Naive thymus-derived CD8-positive, alpha-beta T cell (primary cell): Measurements from ENCODE around the gene BAHCC1. TPM values are rescaled to one million over a fixed set of nuclear protein-coding genes. Genes with fewer than 3 reads are reported as not detected.

Source experiments
- ATAC-seq, 2 donors: fragments of 150-1000 bp; cut with Tn5 transposase in 1 of 2; sonication (Bioruptor Pico), chemical (Tn5 transposase) in 1 of 2; 1 replicate in 1 of 2; 2 replicates in 1 of 2; pipeline ENCODE4 v1.10.0; 2021; ENCODE audit warnings: mild to moderate bottlenecking in 2 of 2, moderate library complexity in 2 of 2
- POLR2A ChIA-PET: fragments of 350-600 bp; sonication (Branson Sonifier 250); formaldehyde crosslinking; loops from one replicate; lab custom pipeline; 2021; ENCODE audit warnings: antibody characterized with exemption; lab: Charles Lee
- DNase-seq, 10 donors: peaks; one replicate each; pipeline versions ENCODE4 v3.0.0 to v3.0.0-alpha.2; 2020 to 2022
- H3K27ac Mint-ChIP-seq, 10 donors: one replicate each; pipeline ENCODE4 v1.8.0; 2020 to 2022; ENCODE audit warnings: mild to moderate bottlenecking in 10 of 10, mixed read lengths in 10 of 10, moderate library complexity in 4 of 10, inconsistent platforms in 1 of 10
- H3K27me3 Mint-ChIP-seq, 5 donors: one replicate each; pipeline ENCODE4 v1.8.0; 2021 to 2022; ENCODE audit warnings: mixed read lengths in 5 of 5
- H3K36me3 Mint-ChIP-seq, 3 donors: one replicate each; pipeline ENCODE4 v1.8.0; 2020 to 2022; ENCODE audit warnings: mixed read lengths in 3 of 3, mild to moderate bottlenecking in 2 of 3, inconsistent platforms in 1 of 3
- H3K4me1 Mint-ChIP-seq, 4 donors: one replicate each; pipeline ENCODE4 v1.8.0; 2021 to 2022; ENCODE audit warnings: mixed read lengths in 4 of 4
- H3K4me3 Mint-ChIP-seq, 10 donors: one replicate each; pipeline ENCODE4 v1.8.0; 2020 to 2022; ENCODE audit warnings: mild to moderate bottlenecking in 10 of 10, mixed read lengths in 10 of 10, moderate library complexity in 6 of 10, inconsistent platforms in 1 of 10
- H3K9me3 Mint-ChIP-seq, 9 donors: one replicate each; pipeline ENCODE4 v1.8.0; 2020 to 2022; ENCODE audit warnings: mixed read lengths in 9 of 9, mild to moderate bottlenecking in 3 of 9, inconsistent platforms in 1 of 9, moderate library complexity in 1 of 9
- polyA plus RNA-seq, 3 donors: library from polyadenylated mRNA; unstranded; fragments of 300-500 nt; fragmentation: Illumina TruSeq; gene quantifications; one replicate each; pipeline ENCODE4 v1.2.3, GENCODE V29; 2021
- total RNA-seq, 8 experiments: library from RNA in 2 of 8; stranded (reverse) in 2 of 8; gene quantifications; one replicate each; pipeline ENCODE4 v1.2.3 and lab custom pipeline; 2021 to 2026

Gene BAHCC1
- total and polyA plus RNA-seq, 5 experiments from 2014 or later, result not detected

- Mint-ChIP-seq H3K4me1 (peaks cover 6 to 31% (median 18%) of the 10 kb centered on the region in 4 donors), H3K9me3 (peaks cover 0 to 2% (median 0%) of the 10 kb centered on the region in 9 donors), H3K36me3 (peaks cover 0 to 1% (median 0%) of the 10 kb centered on the region in 3 donors), H3K27ac (no peak overlapping the region), H3K27me3 (peaks cover 0 to 7% (median 0%) of the 10 kb centered on the region in 5 donors), H3K4me3 (peak overlapping the region in 1 of 10 donors; percentile 14)
- DNase-seq (no peak), ATAC-seq (no peak)
- POLR2A ChIA-PET, result no interaction called here
Observed at GRCh38 chr17:81415681-81416080, 20.4 kb downstream of the BAHCC1 start.

- POLR2A ChIA-PET, result no interaction called here
- no peak for ATAC-seq
- Mint-ChIP-seq H3K4me1 (peaks cover 4 to 24% (median 15%) of the 10 kb centered on the region in 4 donors), H3K36me3 (no peaks in the 10 kb centered on the region), H3K27me3 (peaks cover 0 to 7% (median 0%) of the 10 kb centered on the region in 5 donors), H3K27ac (peak overlapping the region in 1 of 10 donors; percentile 78), H3K4me3 (no peak overlapping the region), H3K9me3 (peaks cover 0 to 2% (median 0%) of the 10 kb centered on the region in 9 donors)
- no peak for DNase-seq
Observed at GRCh38 chr17:81416612-81417011, 21.4 kb downstream of the BAHCC1 start.

GRCh38 chr17:81417049-81417878, 22.0 kb downstream of the BAHCC1 start:
- no peaks in the 10 kb centered on the region for H3K36me3 Mint-ChIP-seq
- POLR2A ChIA-PET, result no interaction called here
- DNase-seq (no peak), ATAC-seq (no peak)
- peaks cover 0 to 7% (median 0%) of the 10 kb centered on the region in 5 donors for H3K27me3 Mint-ChIP-seq
- H3K4me3 Mint-ChIP-seq, result no peak overlapping the region
- no peak overlapping the region for H3K27ac Mint-ChIP-seq
- peaks cover 4 to 20% (median 11%) of the 10 kb centered on the region in 4 donors for H3K4me1 Mint-ChIP-seq
- peaks cover 0 to 2% (median 0%) of the 10 kb centered on the region in 9 donors for H3K9me3 Mint-ChIP-seq

DNA sequence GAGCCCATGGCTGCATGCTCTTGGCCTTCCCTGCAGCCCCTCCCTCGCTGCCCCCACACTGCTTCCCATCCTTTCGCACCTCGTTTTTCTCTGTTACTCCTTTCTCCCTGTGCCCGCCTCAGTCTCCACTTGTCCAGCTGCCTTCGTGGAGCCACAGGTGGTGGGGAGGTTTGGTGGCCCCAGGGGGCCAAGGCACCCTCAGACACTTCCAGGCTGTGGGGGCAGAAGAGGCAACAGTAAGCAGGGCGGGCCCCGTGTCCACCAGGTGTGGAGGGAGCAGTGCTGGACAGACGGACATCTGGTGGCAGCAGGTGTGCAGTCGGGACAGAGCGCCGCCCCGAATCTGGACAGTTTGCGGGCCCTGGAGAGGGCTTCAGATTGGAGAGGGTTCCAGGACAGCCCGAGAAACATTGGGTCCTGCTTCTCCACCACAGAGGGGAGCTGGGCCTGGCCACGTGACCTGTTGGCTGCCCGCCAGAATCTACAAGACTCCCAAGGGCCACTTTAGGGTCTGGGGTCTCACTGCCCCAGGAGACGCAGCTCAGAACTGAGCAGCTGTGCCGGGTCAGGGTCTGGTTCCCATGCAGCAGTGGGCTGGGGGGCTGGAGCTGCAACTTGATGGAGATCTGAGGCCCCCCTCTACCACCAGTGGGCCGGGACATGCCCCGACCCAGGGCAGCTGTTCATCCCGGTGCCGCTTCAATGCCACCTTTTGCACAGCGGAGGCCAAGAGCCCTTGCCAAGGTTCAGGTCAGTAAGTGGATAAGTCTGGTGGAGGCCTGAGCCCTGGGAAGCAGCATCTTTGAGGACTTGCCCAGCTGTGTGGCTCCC, 22.8 kb downstream of the BAHCC1 start:
- Mint-ChIP-seq H3K4me1 (peaks cover 0 to 11% (median 4%) of the 10 kb centered on the region in 4 donors), H3K36me3 (no peaks in the 10 kb centered on the region), H3K9me3 (peaks cover 0 to 2% (median 0%) of the 10 kb centered on the region in 9 donors), H3K27ac (no peak overlapping the region), H3K27me3 (peaks cover 0 to 7% (median 0%) of the 10 kb centered on the region in 5 donors), H3K4me3 (no peak overlapping the region)
- ATAC-seq (no peak), DNase-seq (no peak)
- POLR2A ChIA-PET, result no interaction called here

GRCh38 chr17:81418710-81419318, 23.6 kb downstream of the BAHCC1 start:
- H3K27ac Mint-ChIP-seq, result no peak overlapping the region
- DNase-seq (no peak), ATAC-seq (no peak)
- no peaks in the 10 kb centered on the region for H3K36me3 Mint-ChIP-seq
- peaks cover 0 to 2% (median 0%) of the 10 kb centered on the region in 9 donors for H3K9me3 Mint-ChIP-seq
- peaks cover 0 to 7% (median 0%) of the 10 kb centered on the region in 5 donors for H3K27me3 Mint-ChIP-seq
- peaks cover 0 to 4% (median 0%) of the 10 kb centered on the region in 4 donors for H3K4me1 Mint-ChIP-seq
- POLR2A ChIA-PET, result interaction anchor here (0.6 kb wide), 1 partner anchor 519 kb away, joined by 3 read pairs; no protein-coding TSS in a partner anchor
- no peak overlapping the region for H3K4me3 Mint-ChIP-seq

DNA sequence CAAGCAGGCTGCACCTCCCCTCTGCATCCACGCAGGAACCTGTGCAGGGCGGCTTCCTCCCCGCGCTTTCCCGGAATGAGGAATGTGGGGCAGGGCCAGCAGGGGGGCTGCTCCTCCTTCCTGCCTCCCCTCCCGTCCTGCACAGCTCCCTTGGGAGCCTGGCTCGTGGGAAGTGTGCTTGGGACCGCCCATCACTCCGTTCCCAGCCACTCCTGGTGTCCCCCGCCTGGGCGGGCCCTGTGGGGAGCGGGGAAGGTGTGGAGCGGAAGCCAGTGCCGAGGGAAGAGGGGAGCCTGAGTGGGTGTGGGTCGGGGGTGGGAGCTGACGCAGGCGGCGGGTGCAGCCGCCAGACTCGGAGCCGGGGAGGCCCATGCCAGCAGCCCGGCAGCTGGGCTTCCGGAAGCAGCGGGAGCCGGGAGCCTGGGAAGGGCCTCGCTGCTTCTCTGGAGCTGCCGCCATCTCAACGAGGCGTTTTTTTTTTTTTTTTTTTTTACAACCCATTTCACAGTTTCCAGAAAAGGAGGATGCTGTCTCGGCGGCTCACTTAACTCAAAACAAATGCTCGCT, 24.1 kb downstream of the BAHCC1 start:
- Mint-ChIP-seq H3K4me3 (no peak overlapping the region), H3K4me1 (no peaks in the 10 kb centered on the region), H3K27me3 (peaks cover 0 to 7% (median 0%) of the 10 kb centered on the region in 5 donors), H3K27ac (no peak overlapping the region), H3K9me3 (peaks cover 0 to 2% (median 0%) of the 10 kb centered on the region in 9 donors), H3K36me3 (no peaks in the 10 kb centered on the region)
- DNase-seq (no peak), ATAC-seq (no peak)
- POLR2A ChIA-PET, result interaction anchor here (0.6 kb wide), 1 partner anchor 518 kb away, joined by 3 read pairs; no protein-coding TSS in a partner anchor

GRCh38 chr17:81419886-81420768, 24.9 kb downstream of the BAHCC1 start:
- H3K36me3 Mint-ChIP-seq, result no peaks in the 10 kb centered on the region
- peaks cover 0 to 2% (median 0%) of the 10 kb centered on the region in 9 donors for H3K9me3 Mint-ChIP-seq
- DNase-seq (no peak), ATAC-seq (no peak)
- H3K4me1 Mint-ChIP-seq, result no peaks in the 10 kb centered on the region
- H3K27ac Mint-ChIP-seq, result no peak overlapping the region
- peaks cover 0 to 7% (median 0%) of the 10 kb centered on the region in 5 donors for H3K27me3 Mint-ChIP-seq
- POLR2A ChIA-PET, result interaction anchor here (1.2 kb wide), 1 partner anchor 9 kb away, joined by 3 read pairs; no protein-coding TSS in a partner anchor
- peak overlapping the region in 1 of 10 donors; percentile 26 for H3K4me3 Mint-ChIP-seq

- Mint-ChIP-seq H3K9me3 (peaks cover 0 to 2% (median 0%) of the 10 kb centered on the region in 9 donors), H3K27me3 (peaks cover 0 to 5% (median 0%) of the 10 kb centered on the region in 5 donors), H3K4me1 (no peaks in the 10 kb centered on the region), H3K36me3 (no peaks in the 10 kb centered on the region), H3K27ac (no peak overlapping the region), H3K4me3 (no peak overlapping the region)
- DNase-seq (no peak), ATAC-seq (no peak)
- POLR2A ChIA-PET, result interaction anchor here (1.2 kb wide), 1 partner anchor 8 kb away, joined by 3 read pairs; no protein-coding TSS in a partner anchor
Observed at GRCh38 chr17:81420769-81421462, 25.7 kb downstream of the BAHCC1 start.

GRCh38 chr17:81422776-81423697, 27.8 kb downstream of the BAHCC1 start:
- no peaks in the 10 kb centered on the region for H3K36me3 Mint-ChIP-seq
- no peak overlapping the region for H3K4me3 Mint-ChIP-seq
- no peaks in the 10 kb centered on the region for H3K9me3 Mint-ChIP-seq
- peaks cover 4 to 13% (median 8%) of the 10 kb centered on the region in 4 donors for H3K4me1 Mint-ChIP-seq
- H3K27ac Mint-ChIP-seq, result no peak overlapping the region
- peaks cover 0 to 6% (median 4%) of the 10 kb centered on the region in 5 donors for H3K27me3 Mint-ChIP-seq
- ATAC-seq (no peak), DNase-seq (no peak)
- POLR2A ChIA-PET, result interaction anchor here (0.6 to 0.8 kb wide), 5 partner anchors 10 to 586 kb away, joined by 3 to 4 read pairs (median 3); no protein-coding TSS in a partner anchor

DNA sequence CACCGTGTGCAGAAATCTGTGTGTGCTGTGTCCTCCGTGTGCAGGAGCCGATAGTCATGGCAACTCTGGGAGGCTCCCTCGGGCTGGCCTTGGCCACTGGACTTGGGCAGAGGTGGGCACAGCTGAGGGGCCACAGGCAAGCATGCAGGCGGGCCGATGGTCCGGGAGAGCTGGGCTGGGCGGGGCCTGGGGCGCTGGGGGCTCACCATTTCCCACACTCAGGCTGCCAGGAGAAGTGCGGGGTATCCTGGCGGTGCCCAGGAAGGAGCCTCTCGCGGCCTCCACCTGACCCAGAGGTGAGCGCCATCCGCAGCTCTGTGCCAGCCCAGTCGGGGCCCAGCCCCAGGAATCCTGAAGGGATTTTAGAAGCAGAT, 28.4 kb downstream of the BAHCC1 start:
- H3K9me3 Mint-ChIP-seq, result no peaks in the 10 kb centered on the region
- DNase-seq (no peak), ATAC-seq (no peak)
- no peak overlapping the region for H3K4me3 Mint-ChIP-seq
- H3K27ac Mint-ChIP-seq, result peak overlapping the region in 1 of 10 donors; percentile 53
- H3K36me3 Mint-ChIP-seq, result no peaks in the 10 kb centered on the region
- peaks cover 0 to 11% (median 4%) of the 10 kb centered on the region in 5 donors for H3K27me3 Mint-ChIP-seq
- POLR2A ChIA-PET, result interaction anchor here (0.8 kb wide), 1 partner anchor 10 kb away, joined by 4 read pairs; no protein-coding TSS in a partner anchor
- peaks cover 5 to 19% (median 11%) of the 10 kb centered on the region in 4 donors for H3K4me1 Mint-ChIP-seq
